ENCODE results near the gene LRMDA.

GRCh38 chr10:76029782-76030181 is 598.4 kb downstream of the LRMDA start:
- TF ChIP-seq CTCF (IDR thresholded peaks at IDR 0.05) (no peak), POLR2A (IDR thresholded peaks at IDR 0.05) (no peak)
